Neural cell (in vitro differentiated cells): ENCODE results near the gene FAM47C.

Experiments used
- EP300 ChIP-seq: fragments of 450-650 bp; conservative IDR thresholded peaks from 2 replicates; pipeline ENCODE4 v1.6.1; 2014; ENCODE audit warnings: antibody characterized with exemption, mild to moderate bottlenecking, moderate library complexity; ENCODE audit not compliant: poor library complexity, severe bottlenecking
- MXI1 ChIP-seq: fragments of 450-650 bp; conservative IDR thresholded peaks from 2 replicates; pipeline ENCODE4 v1.6.1; 2014; ENCODE audit warnings: antibody characterized with exemption, mild to moderate bottlenecking; ENCODE audit not compliant: poor library complexity, severe bottlenecking
- POLR2AphosphoS5 ChIP-seq: IDR thresholded peaks from 2 replicates; pipeline ENCODE4 v1.6.1; 2012
- RAD21 ChIP-seq: fragments of 450-650 bp; conservative IDR thresholded peaks from 2 replicates; pipeline ENCODE4 v1.6.1; 2014; ENCODE audit warnings: antibody characterized with exemption, mild to moderate bottlenecking, moderate library complexity
- SMC3 ChIP-seq: fragments of 450-650 bp; conservative IDR thresholded peaks from 2 replicates; pipeline ENCODE4 v1.6.1; 2014; ENCODE audit warnings: antibody characterized with exemption, mild to moderate bottlenecking, moderate library complexity; ENCODE audit not compliant: poor library complexity
- TAF1 ChIP-seq: IDR thresholded peaks from 2 replicates; pipeline ENCODE4 v1.6.1; 2012; ENCODE audit warnings: low read depth
- TF ChIP-seq, protein P1 (sequence below): fragments of 450-650 bp; IDR thresholded peaks from 2 replicates; pipeline ENCODE4 v1.5.1; 2014; ENCODE audit warnings: antibody characterized with exemption, mild to moderate bottlenecking, moderate library complexity; ENCODE audit not compliant: poor library complexity, severe bottlenecking
- TF ChIP-seq, protein P2 (sequence below): IDR thresholded peaks from 2 replicates; pipeline ENCODE4 v1.6.1; 2012; ENCODE audit warnings: borderline replicate concordance

DNA sequence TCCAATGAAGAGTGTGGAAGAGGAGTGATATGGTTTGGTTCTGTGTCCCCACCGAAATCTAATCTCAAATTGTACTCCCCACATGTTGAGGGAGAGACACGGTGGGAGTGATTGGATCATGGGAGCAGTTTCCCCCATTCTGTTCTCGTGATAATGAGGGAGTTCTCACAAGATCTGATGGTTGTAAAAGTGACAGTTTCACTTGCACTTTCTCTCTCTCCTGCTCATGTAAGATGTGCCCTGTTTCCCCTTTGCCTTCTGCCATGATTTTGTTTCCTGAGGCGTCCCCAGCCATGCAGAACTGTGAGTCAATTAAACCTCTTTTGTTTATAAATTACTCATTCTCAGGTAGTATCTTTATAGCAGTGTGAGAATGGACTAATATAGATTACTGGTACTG lies 39.6 kb downstream of the FAM47C start:
- TF ChIP-seq, protein P1, sequence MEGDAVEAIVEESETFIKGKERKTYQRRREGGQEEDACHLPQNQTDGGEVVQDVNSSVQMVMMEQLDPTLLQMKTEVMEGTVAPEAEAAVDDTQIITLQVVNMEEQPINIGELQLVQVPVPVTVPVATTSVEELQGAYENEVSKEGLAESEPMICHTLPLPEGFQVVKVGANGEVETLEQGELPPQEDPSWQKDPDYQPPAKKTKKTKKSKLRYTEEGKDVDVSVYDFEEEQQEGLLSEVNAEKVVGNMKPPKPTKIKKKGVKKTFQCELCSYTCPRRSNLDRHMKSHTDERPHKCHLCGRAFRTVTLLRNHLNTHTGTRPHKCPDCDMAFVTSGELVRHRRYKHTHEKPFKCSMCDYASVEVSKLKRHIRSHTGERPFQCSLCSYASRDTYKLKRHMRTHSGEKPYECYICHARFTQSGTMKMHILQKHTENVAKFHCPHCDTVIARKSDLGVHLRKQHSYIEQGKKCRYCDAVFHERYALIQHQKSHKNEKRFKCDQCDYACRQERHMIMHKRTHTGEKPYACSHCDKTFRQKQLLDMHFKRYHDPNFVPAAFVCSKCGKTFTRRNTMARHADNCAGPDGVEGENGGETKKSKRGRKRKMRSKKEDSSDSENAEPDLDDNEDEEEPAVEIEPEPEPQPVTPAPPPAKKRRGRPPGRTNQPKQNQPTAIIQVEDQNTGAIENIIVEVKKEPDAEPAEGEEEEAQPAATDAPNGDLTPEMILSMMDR, result no peak
- TF ChIP-seq EP300 (no peak), RAD21 (no peak), POLR2AphosphoS5 (no peak), SMC3 (no peak), MXI1 (no peak), TAF1 (no peak)
- TF ChIP-seq, protein P2, sequence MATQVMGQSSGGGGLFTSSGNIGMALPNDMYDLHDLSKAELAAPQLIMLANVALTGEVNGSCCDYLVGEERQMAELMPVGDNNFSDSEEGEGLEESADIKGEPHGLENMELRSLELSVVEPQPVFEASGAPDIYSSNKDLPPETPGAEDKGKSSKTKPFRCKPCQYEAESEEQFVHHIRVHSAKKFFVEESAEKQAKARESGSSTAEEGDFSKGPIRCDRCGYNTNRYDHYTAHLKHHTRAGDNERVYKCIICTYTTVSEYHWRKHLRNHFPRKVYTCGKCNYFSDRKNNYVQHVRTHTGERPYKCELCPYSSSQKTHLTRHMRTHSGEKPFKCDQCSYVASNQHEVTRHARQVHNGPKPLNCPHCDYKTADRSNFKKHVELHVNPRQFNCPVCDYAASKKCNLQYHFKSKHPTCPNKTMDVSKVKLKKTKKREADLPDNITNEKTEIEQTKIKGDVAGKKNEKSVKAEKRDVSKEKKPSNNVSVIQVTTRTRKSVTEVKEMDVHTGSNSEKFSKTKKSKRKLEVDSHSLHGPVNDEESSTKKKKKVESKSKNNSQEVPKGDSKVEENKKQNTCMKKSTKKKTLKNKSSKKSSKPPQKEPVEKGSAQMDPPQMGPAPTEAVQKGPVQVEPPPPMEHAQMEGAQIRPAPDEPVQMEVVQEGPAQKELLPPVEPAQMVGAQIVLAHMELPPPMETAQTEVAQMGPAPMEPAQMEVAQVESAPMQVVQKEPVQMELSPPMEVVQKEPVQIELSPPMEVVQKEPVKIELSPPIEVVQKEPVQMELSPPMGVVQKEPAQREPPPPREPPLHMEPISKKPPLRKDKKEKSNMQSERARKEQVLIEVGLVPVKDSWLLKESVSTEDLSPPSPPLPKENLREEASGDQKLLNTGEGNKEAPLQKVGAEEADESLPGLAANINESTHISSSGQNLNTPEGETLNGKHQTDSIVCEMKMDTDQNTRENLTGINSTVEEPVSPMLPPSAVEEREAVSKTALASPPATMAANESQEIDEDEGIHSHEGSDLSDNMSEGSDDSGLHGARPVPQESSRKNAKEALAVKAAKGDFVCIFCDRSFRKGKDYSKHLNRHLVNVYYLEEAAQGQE, result no peak
